Esophagus squamous epithelium (tissue), 4 donors: ENCODE results near the gene GLP1R.

ENCODE experiments used
- POLR2A ChIP-seq, 4 donors: fragments of 450-650 bp; IDR thresholded peaks; one replicate each; pipeline ENCODE4 v1.6.1; 2017; ENCODE audit warnings: antibody characterized with exemption in 4 of 4, mild to moderate bottlenecking in 4 of 4, moderate library complexity in 3 of 4
- TF ChIP-seq, protein P1 (sequence below), 6 experiments: fragments of 450-650 bp in 4 of 6; fragments of 200-600 bp in 2 of 6; sonication (generic) in 2 of 6; IDR thresholded peaks; one replicate each; pipeline ENCODE4 v1.5.1; 2016 to 2019; ENCODE audit warnings: antibody characterized with exemption in 6 of 6, mild to moderate bottlenecking in 4 of 6, moderate library complexity in 4 of 6

- TF ChIP-seq, protein P1, sequence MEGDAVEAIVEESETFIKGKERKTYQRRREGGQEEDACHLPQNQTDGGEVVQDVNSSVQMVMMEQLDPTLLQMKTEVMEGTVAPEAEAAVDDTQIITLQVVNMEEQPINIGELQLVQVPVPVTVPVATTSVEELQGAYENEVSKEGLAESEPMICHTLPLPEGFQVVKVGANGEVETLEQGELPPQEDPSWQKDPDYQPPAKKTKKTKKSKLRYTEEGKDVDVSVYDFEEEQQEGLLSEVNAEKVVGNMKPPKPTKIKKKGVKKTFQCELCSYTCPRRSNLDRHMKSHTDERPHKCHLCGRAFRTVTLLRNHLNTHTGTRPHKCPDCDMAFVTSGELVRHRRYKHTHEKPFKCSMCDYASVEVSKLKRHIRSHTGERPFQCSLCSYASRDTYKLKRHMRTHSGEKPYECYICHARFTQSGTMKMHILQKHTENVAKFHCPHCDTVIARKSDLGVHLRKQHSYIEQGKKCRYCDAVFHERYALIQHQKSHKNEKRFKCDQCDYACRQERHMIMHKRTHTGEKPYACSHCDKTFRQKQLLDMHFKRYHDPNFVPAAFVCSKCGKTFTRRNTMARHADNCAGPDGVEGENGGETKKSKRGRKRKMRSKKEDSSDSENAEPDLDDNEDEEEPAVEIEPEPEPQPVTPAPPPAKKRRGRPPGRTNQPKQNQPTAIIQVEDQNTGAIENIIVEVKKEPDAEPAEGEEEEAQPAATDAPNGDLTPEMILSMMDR (IDR thresholded peaks at IDR 0.05) = no peak
- TF ChIP-seq POLR2A (IDR thresholded peaks at IDR 0.05) = no peak
Measured at GRCh38 chr6:39083231-39083634, 34.7 kb downstream of the GLP1R start.
